Stimulated activated CD4-positive, alpha-beta T cell treated with anti-CD3 and anti-CD28 coated beads, Interleukin-1b, Interleukin-23, amount 100 ng/mL, for 1 hour (primary cell): ENCODE measurements around the gene RGS8.

Experiments used
- DNase-seq, 2 donors: peaks; one replicate each; pipeline ENCODE4 v3.0.0-alpha.2; 2020; ENCODE audit warnings: low read depth in 2 of 2

RGS8 gene

GRCh38 chr1:182671750-182672486 is 12.5 kb downstream of the RGS8 start:
- DNase-seq = no peak

DNA sequence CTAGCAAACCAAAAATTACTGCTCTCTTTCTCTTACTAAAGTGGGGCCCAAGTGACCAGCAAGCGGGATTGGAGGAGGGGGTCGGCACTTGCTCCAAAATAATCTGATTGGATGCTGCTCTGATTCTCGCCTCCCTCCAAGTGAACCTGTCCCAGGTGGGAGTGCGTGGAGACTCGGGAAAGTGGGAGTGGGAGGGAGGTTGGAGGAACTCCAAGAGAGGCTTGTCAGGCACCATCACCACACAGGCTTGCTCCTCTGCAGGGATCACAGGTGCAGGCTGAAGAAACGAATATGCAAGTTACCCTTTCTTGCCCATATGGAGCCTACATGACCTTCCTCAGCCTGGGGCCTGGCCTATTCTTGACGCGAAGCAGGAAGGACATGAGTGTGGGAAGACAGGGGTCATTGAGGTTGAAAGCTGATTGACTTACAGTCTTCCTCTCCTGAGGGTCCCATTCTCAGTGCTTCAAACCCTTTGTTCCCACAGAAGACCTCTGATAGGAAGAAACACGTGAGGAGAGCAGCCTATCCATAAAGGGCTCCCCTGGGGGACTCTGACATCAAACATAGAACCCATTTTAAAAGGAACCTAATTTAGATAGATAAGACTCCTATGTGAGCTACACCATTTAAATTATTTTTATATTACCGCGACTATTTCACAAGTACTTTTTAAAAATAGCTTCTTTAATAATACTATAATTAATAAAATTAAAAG is 14.2 kb downstream of the RGS8 start:
- no peak for DNase-seq

DNA sequence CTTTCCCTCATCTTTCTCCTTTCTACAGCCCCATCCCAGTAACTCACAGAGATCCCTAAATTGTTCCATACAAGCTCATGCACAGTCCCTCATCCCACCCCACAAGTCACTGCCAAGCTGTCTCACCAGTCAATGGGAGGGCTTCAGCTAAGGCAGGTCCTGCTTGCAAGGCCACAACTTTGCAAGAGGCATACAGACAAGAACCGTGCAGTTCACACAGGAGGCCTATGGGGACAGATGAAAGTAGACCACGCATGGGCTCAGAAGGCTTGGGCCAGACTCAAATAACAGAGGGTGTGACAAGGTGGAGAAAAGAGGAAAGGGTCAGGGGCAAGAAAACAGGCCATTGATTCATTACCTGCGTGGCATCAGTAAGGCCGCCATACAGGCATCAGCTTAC is 15.1 kb downstream of the RGS8 start:
- no peak for DNase-seq

DNA sequence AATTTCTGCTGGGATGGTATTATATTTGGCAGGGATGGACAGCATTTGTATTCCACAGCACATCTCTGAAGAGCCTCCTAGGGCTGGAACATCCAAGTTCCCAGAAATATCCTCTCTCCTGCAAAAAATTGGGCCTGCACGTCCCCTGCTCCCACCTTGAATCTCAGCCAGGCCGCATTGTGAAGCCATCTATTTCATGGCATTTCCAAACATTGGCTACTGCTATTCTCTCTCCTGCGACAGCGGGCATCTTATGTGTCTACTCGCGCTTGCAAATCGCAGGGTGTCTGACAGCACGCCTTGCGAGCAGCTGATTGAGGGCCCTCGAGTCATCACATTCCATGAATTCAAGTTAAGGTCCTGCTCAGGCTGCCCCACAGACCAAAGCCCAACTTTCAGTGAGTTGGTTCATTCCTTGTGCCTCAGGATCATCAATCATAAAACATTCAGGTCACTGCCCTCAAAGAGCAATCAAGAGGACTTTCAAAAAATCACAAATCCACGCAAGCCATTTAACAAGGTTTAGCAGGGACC is 15.8 kb downstream of the RGS8 start:
- no peak for DNase-seq

DNA sequence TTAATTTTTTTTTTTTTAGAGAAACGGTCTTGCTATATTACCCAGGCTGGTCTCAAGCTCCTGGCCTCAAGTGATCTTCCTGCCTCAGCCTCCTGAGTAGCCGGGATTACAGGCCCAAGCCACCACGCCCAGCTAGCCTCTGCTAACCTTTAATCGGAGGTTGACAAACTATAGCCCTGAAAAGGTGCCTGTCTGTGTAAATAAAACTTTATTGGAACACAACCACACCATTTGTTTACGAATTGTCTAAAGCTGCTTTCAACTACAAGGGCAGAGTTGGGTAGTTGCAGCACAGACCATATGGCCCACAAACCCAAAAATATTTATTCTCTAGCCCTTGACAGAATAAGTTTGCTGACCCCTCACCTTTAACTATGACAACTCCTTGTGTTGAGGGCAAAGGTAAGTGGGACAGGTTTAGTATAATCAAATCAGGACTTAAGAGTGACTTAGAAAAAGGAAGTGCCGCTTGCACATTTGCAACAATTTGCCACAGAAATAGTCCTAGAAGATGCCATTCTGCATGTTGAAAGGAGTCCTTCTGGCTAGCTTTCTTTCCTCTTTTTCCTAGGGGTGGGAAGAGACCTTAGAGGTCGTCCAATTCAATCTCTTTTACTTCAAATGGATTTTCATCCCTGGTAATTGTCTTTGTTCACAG is 16.4 kb downstream of the RGS8 start:
- DNase-seq = no peak

- no peak for DNase-seq
Measured at GRCh38 chr1:182666706-182667105, 17.7 kb downstream of the RGS8 start.

GRCh38 chr1:182664296-182664695 is 20.1 kb downstream of the RGS8 start:
- no peak for DNase-seq

DNA sequence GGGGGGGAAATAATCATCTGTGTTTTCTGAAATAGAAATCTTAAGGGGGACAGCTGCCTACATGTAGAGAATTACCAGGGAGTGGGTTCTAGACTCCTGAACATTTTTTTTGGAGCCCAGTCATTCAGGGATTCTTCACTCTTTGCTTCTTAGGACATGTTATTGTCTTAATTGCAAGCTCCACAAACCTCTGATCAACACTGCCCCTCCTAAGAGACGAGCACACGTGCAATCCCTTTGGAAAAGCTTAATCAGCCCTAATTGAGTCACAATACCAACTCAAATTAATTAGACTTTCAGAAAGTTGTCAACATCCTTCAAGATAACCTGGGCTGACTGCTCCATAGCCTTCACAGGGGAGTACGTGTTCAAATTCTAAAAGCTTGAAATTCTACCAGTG is 21.4 kb downstream of the RGS8 start:
- DNase-seq = no peak

DNA sequence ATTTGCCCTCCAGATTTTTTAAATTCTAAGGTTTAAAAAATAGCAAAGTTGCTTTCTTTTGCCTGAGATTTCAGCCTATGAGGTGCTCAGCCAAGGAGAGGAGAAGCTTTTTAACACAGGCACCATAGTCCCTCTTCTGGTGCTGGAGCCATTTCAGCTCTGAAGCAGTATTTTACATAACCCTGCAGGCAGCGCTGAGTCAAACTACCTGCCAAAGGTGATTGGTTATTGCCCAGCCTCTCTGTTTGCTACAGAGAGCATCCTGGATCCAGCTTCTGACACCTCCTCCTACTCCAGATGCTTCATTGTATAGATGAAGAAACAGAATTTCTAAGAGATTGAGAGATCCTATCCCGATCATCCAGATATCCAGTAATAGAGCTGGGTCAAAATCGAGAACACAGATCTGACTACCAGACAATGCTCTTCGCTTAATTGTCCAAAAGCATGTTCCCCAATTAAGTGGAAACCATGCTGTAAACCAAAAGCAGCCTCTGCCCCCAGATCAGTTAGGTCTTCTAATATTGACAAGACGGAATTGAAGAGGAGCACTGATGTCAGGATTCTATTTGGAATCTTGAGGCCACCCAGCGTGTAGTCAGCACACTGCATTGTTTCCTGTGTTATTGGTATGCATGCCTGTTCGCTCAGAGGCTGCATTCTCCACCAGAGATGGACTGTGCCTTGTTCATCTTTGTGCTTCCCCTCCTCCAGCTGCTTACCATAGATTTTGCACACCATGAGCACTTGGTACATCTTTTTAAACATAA is 22.1 kb downstream of the RGS8 start:
- DNase-seq = no peak

- DNase-seq = no peak
Measured at GRCh38 chr1:182658055-182658454, 26.3 kb downstream of the RGS8 start.

- no peak for DNase-seq
Measured at GRCh38 chr1:182656842-182657397, 27.5 kb downstream of the RGS8 start.

DNA sequence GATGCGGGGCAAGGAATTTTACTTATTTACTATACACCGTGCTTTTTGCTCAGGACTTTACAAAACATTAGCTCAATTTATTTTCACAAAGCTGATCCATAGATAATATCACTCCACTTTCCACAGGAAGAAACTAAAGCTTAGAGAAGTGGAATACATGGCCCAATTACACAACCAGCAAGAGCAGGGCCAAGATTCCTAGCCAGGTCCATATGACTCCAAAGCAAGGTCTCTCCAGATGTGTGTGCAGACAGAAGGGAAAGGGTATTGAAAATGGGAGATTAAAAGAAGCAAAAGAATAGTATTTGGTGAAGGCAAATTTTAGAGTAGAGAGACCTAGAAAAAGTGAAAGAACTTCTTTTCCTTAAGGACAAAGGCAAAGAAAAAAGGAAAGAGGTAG is 30.4 kb downstream of the RGS8 start:
- DNase-seq = no peak

- DNase-seq = no peak
Measured at GRCh38 chr1:182652933-182653332, 31.5 kb downstream of the RGS8 start.

GRCh38 chr1:182651339-182651724 is 33.1 kb downstream of the RGS8 start:
- no peak for DNase-seq

- no peak for DNase-seq
Measured at GRCh38 chr1:182650678-182651338, 33.6 kb downstream of the RGS8 start.

- DNase-seq = no peak
Measured at GRCh38 chr1:182649041-182649440, 35.3 kb downstream of the RGS8 start.

DNA sequence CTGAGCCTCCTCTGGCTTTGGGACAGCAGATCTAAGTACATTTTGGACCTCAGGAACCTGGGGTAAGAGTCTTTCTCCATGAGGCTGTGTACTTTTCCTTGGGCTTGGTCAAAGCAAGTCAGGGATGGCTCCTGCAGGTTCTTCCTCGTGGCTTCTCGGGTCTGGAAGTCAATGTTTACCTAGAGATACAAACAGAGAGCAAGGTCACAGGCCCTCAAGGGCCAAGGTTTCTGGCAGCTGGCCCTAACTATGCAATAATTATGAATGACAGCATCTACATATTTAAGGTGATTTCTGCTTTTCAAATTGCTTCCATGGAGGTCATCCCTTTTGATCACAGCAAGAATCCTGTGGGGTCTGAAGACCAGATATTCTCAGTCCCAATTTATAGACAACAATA is 37.6 kb downstream of the RGS8 start:
- DNase-seq = no peak

- DNase-seq = no peak
Measured at GRCh38 chr1:182644886-182645285, 39.5 kb downstream of the RGS8 start.

DNA sequence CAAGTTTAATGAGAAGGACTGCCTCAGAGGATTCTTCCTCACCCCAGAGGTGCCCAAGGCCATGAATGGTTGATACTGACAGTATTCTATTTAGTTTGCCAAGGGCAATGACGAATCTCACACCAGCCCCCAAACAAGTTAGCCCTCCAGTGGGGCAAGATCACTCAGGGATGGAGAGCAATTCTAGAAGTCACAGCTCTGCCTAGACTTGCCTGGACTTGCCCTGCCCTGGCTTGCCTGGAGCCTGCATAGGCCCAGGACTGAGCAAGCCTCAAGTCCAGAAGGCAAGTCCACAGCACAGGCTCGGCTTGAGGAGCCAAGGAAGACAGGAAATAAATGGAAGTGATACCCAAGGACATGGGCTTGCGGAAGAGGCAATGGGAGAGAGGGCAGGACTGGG is 40.7 kb downstream of the RGS8 start:
- no peak for DNase-seq

GRCh38 chr1:182642461-182642860 is 41.9 kb downstream of the RGS8 start:
- DNase-seq = no peak

- no peak for DNase-seq
Measured at GRCh38 chr1:182641561-182641960, 42.8 kb downstream of the RGS8 start.
